ENCODE measurements around the gene SETD2.
"Not testable (repeated sequence)": the region's sequence is repeated elsewhere in the genome, so short reads cannot be mapped to it uniquely, and the experiment has no call there.

SETD2 gene

DNA sequence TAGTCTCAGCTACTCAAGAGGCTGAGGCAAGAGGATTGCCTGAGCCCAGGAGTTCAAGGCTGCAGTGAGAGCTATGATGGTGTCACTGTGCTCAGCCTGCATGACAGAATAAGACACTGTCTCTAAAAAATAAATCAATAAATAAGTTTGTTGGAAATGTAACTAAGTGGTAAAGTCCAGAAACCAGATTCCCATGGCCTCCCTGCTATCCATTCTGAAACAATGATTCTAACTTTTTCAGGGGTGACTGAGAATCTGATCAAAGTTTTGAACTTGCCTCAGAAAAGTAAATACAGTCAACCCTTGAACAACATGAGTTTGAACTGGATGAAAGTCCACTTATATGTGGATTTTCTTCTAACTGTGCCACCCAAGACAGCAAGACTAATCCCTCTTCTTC is 98.2 kb downstream of the SETD2 start:
- no peak overlapping the region for H3K4me3 ChIP-seq
- H4K20me1 ChIP-seq: peaks cover 16 to 94% (median 57%) of the 10 kb centered on the region in 11 experiments; a peak in 19 of 22 replicates
- peaks cover 87 to 100% (median 96%) of the 10 kb centered on the region in 11 experiments for H3K36me3 ChIP-seq
- H3K9me3 ChIP-seq (replicated peaks in 1 of 11): no peaks in the 10 kb centered on the region
- H3K9ac ChIP-seq: no peak overlapping the region
- no peak for TF ChIP-seq Cebpa-rat (IDR thresholded peaks at IDR 0.05)
- H3K27me3 ChIP-seq: no peaks in the 10 kb centered on the region
- H3K4me1 ChIP-seq: no peaks in the 10 kb centered on the region
- no peak overlapping the region for H3K27ac ChIP-seq
- H3K4me2 ChIP-seq: no peak overlapping the region

DNA sequence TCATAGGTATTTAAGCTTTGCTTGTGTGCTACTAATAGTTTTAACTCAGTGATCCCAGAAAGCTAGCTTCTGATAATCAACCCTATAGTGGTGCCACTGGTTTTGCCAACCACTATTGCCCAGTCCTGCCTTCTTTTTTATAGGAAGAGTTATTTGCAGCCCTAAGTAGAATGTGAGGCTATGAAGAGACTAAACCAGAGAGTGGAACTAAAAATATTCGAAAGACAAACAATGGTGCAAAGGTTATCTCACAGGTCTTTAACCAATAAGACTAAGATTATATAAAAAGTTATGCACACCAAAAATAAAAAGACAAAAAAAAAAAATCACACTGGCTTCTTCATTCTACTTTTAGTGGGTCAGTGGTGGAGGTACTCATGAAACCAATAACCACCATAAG is 98.9 kb downstream of the SETD2 start:
- Histone ChIP-seq H4K20me1 (peaks cover 16 to 94% (median 52%) of the 10 kb centered on the region in 11 experiments; a peak in 19 of 22 replicates), H3K36me3 (peaks cover 87 to 100% (median 95%) of the 10 kb centered on the region in 11 experiments)

DNA sequence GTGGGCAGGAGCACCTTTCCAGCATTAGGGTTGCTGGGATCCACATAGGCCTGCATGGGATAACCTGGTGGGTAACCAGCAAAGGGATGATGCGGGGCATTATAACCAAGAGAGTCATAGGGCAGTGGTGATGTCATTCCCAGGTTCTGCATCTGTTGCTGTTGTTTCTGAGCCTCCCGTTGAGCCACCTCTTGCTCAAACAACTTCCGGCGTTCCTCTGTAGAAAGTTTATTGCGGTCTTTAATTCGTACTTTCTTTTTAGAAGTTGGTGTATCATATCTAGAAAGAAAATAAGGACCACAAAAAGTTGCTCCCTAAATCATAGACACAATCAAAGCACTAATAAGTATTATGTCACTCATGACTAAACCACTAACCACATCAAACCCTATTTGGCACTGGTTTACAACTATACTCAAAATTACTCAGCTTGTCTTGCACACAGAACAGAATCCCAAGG is 106.7 kb downstream of the SETD2 start:
- no peak for TF ChIP-seq Cebpa-rat (IDR thresholded peaks at IDR 0.05)

More for the DNA sequence above, 98.9 kb downstream of the SETD2 start:
- Histone ChIP-seq H3K9ac (no peak overlapping the region), H3K9me3 (replicated peaks in 1 of 11) (no peaks in the 10 kb centered on the region), H3K27ac (no peak overlapping the region), H3K4me1 (no peaks in the 10 kb centered on the region), H3K4me2 (no peak overlapping the region), H3K4me3 (no peak overlapping the region), H3K27me3 (no peaks in the 10 kb centered on the region)
- no peak for TF ChIP-seq Cebpa-rat (IDR thresholded peaks at IDR 0.05)

DNA sequence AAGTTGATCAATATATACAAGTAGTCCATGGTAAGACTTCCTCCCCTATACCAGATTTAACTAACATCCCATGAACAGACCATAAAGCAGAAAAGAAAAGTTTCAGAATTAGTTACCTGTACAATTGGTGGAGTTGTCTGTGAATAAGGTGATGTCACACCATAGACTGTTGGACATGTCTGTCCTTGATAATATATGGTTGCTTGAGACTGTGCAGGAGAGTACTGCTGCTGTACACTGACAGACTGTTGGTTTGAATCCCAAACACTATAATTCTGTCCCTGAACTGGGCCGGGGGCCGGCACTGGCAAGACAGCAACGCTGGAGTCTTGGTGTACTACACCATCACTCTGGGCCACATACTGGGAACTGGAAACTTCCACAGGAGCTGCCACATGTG is 107.2 kb downstream of the SETD2 start:
- Histone ChIP-seq H3K27ac (no peak overlapping the region), H4K20me1 (peaks cover 16 to 71% (median 38%) of the 10 kb centered on the region in 11 experiments; a peak in 18 of 22 replicates), H3K9me3 (replicated peaks in 1 of 11) (no peaks in the 10 kb centered on the region), H3K9ac (no peak overlapping the region), H3K27me3 (no peaks in the 10 kb centered on the region), H3K4me1 (peaks cover 0 to 7% (median 0%) of the 10 kb centered on the region in 10 experiments; a peak in 4 of 20 replicates), H3K36me3 (peaks cover 81 to 99% (median 90%) of the 10 kb centered on the region in 11 experiments), H3K4me3 (no peak overlapping the region), H3K4me2 (no peak overlapping the region)
- no peak for TF ChIP-seq Cebpa-rat (IDR thresholded peaks at IDR 0.05)

More for the DNA sequence above, 106.7 kb downstream of the SETD2 start:
- H4K20me1 ChIP-seq: peaks cover 12 to 71% (median 41%) of the 10 kb centered on the region in 11 experiments; a peak in 18 of 22 replicates
- H3K4me1 ChIP-seq: peaks cover 0 to 7% (median 0%) of the 10 kb centered on the region in 10 experiments; a peak in 4 of 20 replicates
- H3K27ac ChIP-seq: no peak overlapping the region
- no peak overlapping the region for H3K9ac ChIP-seq
- H3K4me3 ChIP-seq: no peak overlapping the region
- no peaks in the 10 kb centered on the region for H3K27me3 ChIP-seq
- peaks cover 81 to 99% (median 91%) of the 10 kb centered on the region in 11 experiments for H3K36me3 ChIP-seq
- H3K9me3 ChIP-seq (replicated peaks in 1 of 11): no peaks in the 10 kb centered on the region
- H3K4me2 ChIP-seq: no peak overlapping the region

DNA sequence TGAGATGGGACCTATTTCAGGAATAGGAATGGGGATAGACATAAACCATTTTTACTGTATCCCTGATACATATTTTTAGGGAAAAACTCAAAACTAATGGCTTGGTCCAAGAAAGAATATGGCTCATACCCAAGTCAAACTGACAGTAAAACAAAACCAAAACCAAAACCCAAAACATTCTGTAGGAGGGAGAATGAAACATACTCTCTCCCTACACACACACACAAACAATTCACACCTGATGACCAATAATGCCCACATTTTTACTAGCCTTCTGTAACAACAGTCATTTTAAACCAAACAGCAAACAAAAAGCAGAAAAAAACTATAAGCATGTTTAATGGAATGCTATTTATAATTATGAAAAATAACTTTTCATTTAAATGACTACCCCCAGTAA is 109.5 kb downstream of the SETD2 start:
- TF ChIP-seq Cebpa-rat (IDR thresholded peaks at IDR 0.05): no peak
- H3K9me3 ChIP-seq (replicated peaks in 1 of 11): no peaks in the 10 kb centered on the region
- no peak overlapping the region for H3K4me2 ChIP-seq
- no peaks in the 10 kb centered on the region for H3K27me3 ChIP-seq
- H3K9ac ChIP-seq: no peak overlapping the region
- H3K36me3 ChIP-seq: peaks cover 70 to 92% (median 81%) of the 10 kb centered on the region in 11 experiments
- H4K20me1 ChIP-seq: peaks cover 13 to 63% (median 35%) of the 10 kb centered on the region in 11 experiments; a peak in 18 of 22 replicates
- H3K4me3 ChIP-seq: no peak overlapping the region
- H3K27ac ChIP-seq: no peak overlapping the region
- peaks cover 0 to 7% (median 0%) of the 10 kb centered on the region in 10 experiments; a peak in 4 of 20 replicates for H3K4me1 ChIP-seq

DNA sequence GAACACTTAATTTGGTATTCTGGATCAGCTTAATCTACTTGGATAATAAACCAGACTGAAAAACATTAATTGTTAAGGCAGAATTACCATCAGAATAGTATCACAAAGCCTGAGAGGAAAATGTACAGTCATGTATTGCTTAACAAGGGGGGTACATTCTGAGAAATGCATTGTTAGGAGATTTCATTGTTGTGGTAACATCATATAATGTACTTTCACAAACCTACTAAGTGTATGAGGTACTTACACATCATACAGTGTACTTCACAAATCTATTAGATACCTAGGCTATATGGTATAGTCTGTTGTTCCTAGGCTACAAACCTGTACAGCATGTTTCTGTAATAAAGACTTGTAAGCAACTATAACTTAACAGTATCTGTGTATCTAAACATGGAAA is 116.2 kb downstream of the SETD2 start:
- Histone ChIP-seq H4K20me1 (peaks cover 0 to 71% (median 22%) of the 10 kb centered on the region in 11 experiments; a peak in 16 of 22 replicates), H3K36me3 (peaks cover 51 to 76% (median 61%) of the 10 kb centered on the region in 11 experiments), H3K4me2 (no peak overlapping the region)

DNA sequence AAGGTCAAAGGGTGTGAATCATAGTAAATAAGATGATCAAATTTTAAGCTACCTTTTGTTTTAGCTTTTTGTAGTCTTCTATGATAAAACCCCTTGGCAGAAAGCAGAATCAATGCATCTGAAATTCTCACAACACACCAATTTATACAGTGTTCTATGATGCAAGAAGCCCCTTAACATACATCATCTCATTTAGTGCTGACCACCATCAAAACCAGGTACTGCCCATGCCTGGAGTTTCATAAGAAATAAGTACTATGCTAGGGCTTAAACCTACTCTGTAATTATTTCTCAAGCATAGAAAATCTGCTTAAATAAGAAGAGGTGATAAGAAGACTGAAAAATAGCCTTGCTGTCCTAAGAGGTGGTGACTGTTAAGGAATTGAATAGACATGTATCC is 116.8 kb downstream of the SETD2 start:
- no peak overlapping the region for H3K4me3 ChIP-seq
- peak overlapping the region in 1 of 11 experiments; percentile 21; a peak in 1 of 22 replicates for H3K9ac ChIP-seq
- H3K27me3 ChIP-seq: no peaks in the 10 kb centered on the region
- H3K27ac ChIP-seq: no peak overlapping the region
- no peaks in the 10 kb centered on the region for H3K4me1 ChIP-seq
- H4K20me1 ChIP-seq: peaks cover 0 to 72% (median 21%) of the 10 kb centered on the region in 11 experiments; a peak in 16 of 22 replicates
- no peak overlapping the region for H3K4me2 ChIP-seq
- peaks cover 51 to 76% (median 61%) of the 10 kb centered on the region in 11 experiments for H3K36me3 ChIP-seq
- TF ChIP-seq Cebpa-rat (IDR thresholded peaks at IDR 0.05): no peak
- H3K9me3 ChIP-seq (replicated peaks in 1 of 11): no peaks in the 10 kb centered on the region

More for the DNA sequence above, 116.2 kb downstream of the SETD2 start:
- no peak overlapping the region for H3K4me3 ChIP-seq
- H3K27ac ChIP-seq: no peak overlapping the region
- no peaks in the 10 kb centered on the region for H3K9me3 ChIP-seq (replicated peaks in 1 of 11)
- no peaks in the 10 kb centered on the region for H3K27me3 ChIP-seq
- TF ChIP-seq Cebpa-rat (IDR thresholded peaks at IDR 0.05): no peak
- H3K4me1 ChIP-seq: no peaks in the 10 kb centered on the region
- H3K9ac ChIP-seq: peak overlapping the region in 1 of 11 experiments; percentile 21; a peak in 1 of 22 replicates

DNA sequence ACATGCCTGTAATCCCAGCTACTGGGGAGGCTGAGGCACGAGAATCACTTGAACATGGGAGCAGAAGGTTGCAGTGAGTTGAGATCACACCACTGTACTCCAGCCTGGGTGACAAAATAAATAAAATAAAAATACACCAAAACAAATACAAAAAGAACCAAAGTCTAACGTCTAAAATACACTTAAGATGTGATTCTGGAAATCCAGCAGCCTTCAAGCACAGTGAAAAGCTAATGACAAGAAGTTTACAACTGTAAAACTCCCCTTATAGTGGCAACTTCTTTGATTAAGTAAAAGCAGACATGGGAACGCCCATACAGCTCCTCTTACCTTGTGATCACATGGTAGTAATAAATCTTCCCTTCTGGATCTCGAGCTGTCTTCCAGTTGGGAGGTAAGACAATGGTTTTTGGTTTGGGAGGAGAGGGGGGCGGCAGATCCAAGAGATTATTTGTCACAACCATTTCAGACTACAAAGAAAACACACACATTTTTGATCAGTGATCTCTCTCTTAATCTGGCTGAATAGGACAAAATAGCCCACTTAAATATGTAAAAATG is 121.6 kb downstream of the SETD2 start:
- Histone ChIP-seq H3K27ac (no peak overlapping the region), H4K20me1 (peaks cover 0 to 41% (median 6%) of the 10 kb centered on the region in 11 experiments; a peak in 10 of 22 replicates), H3K9me3 (replicated peaks in 1 of 11) (peaks cover 0 to 6% (median 0%) of the 10 kb centered on the region in 11 experiments; a peak in 2 of 22 replicates), H3K36me3 (peaks cover 84 to 100% (median 95%) of the 10 kb centered on the region in 11 experiments), H3K4me3 (no peak overlapping the region), H3K4me1 (peaks cover 0 to 5% (median 0%) of the 10 kb centered on the region in 10 experiments; a peak in 2 of 20 replicates), H3K27me3 (no peaks in the 10 kb centered on the region), H3K9ac (no peak overlapping the region), H3K4me2 (no peak overlapping the region)
- no peak for TF ChIP-seq Cebpa-rat (IDR thresholded peaks at IDR 0.05)

DNA sequence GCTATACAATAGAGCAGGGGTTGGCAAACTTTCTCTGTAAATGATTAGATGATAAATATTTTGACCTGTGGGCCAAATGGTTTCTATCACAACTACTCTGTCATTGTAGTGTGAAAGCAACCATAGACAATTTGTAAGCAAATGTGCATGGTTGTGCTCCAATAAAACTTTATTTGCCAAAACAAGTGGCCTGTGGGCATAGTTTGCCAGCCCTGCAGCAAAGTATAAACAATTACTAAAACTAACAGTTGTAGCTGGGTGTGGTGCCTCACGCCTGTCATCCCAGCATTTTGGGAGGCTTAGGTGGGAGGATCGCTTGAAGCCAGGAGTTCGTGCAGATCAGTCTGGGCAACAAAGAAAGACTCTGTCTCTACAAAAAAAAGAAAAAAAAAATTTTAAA is 122.8 kb downstream of the SETD2 start:
- no peak for TF ChIP-seq Cebpa-rat (IDR thresholded peaks at IDR 0.05)
- no peak overlapping the region for H3K4me3 ChIP-seq
- H3K36me3 ChIP-seq: peaks cover 87 to 98% (median 94%) of the 10 kb centered on the region in 11 experiments

DNA sequence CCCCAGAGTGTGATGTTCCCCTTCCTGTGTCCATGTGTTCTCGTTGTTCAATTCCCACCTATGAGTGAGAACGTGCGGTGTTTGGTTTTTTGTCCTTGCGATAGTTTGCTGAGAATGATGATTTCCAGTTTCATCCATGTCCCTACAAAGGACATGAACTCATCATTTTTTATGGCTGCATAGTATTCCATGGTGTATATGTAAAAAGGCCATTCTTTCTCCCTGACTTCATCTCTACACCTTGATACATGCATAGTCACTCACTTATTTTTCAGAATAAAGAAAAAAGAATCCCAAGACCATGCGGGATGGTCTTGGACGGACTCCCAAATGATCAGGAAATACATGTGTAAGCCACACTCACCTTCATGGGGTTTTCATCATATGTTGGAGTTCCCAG is 126.6 kb downstream of the SETD2 start:
- H3K4me3 ChIP-seq; H3K4me2 ChIP-seq; H3K9me3 ChIP-seq (replicated peaks in 1 of 11); H3K4me1 ChIP-seq; H3K27ac ChIP-seq; H3K27me3 ChIP-seq; H3K9ac ChIP-seq: not testable (repeated sequence)
- peaks cover 0 to 27% (median 7%) of the 10 kb centered on the region in 11 experiments; a peak in 12 of 22 replicates for H4K20me1 ChIP-seq
- peaks cover 91 to 98% (median 96%) of the 10 kb centered on the region in 11 experiments for H3K36me3 ChIP-seq

More for the DNA sequence above, 122.8 kb downstream of the SETD2 start:
- no peak overlapping the region for H3K4me2 ChIP-seq
- peaks cover 0 to 31% (median 0%) of the 10 kb centered on the region in 11 experiments; a peak in 6 of 22 replicates for H4K20me1 ChIP-seq
- no peak overlapping the region for H3K9ac ChIP-seq
- H3K27me3 ChIP-seq: no peaks in the 10 kb centered on the region
- peaks cover 0 to 6% (median 0%) of the 10 kb centered on the region in 11 experiments; a peak in 2 of 22 replicates for H3K9me3 ChIP-seq (replicated peaks in 1 of 11)
- no peak overlapping the region for H3K27ac ChIP-seq
- H3K4me1 ChIP-seq: peaks cover 0 to 5% (median 0%) of the 10 kb centered on the region in 10 experiments; a peak in 2 of 20 replicates
